Heart right ventricle (tissue), 16 donors: ENCODE measurements around the gene PGM5. TPM values are rescaled to one million over a fixed set of nuclear protein-coding genes. Genes with fewer than 3 reads are reported as not detected.

Experiments
- ATAC-seq, 8 donors: fragments of 200-7000 bp; cut with Tn5 transposase; one replicate each; pipeline ENCODE4 v1.9.1; 2020; ENCODE audit warnings: mild to moderate bottlenecking in 8 of 8, moderate library complexity in 8 of 8, moderate number of reproducible peaks in 1 of 8
- DNase-seq, 2 donors: peaks; one replicate each; pipeline ENCODE4 v3.0.0-alpha.2; 2020
- H3K27ac ChIP-seq, 10 donors: fragments of 200-600 bp; sonication (generic) in 2 of 10; one replicate each; pipeline versions ENCODE4 v1.5.0 to v1.8.0; 2020 to 2022; ENCODE audit warnings: mild to moderate bottlenecking in 3 of 10
- H3K27me3 ChIP-seq, 7 donors: fragments of 200-600 bp; one replicate each; pipeline ENCODE4 v1.8.0; 2021 to 2022; ENCODE audit warnings: mild to moderate bottlenecking in 2 of 7
- H3K36me3 ChIP-seq, 9 donors: fragments of 200-600 bp; sonication (generic) in 1 of 9; one replicate each; pipeline versions ENCODE4 v1.5.0 to v1.8.0; 2020 to 2022; ENCODE audit warnings: mild to moderate bottlenecking in 2 of 9
- H3K4me1 ChIP-seq, 9 donors: fragments of 200-600 bp; sonication (generic) in 1 of 9; one replicate each; pipeline versions ENCODE4 v1.5.0 to v1.8.0; 2020 to 2022; ENCODE audit warnings: mild to moderate bottlenecking in 4 of 9
- H3K4me3 ChIP-seq, 10 donors: fragments of 200-600 bp; sonication (generic) in 2 of 10; one replicate each; pipeline versions ENCODE4 v1.5.0 to v1.8.0; 2020 to 2022; ENCODE audit warnings: mild to moderate bottlenecking in 7 of 10, moderate library complexity in 2 of 10
- H3K9me3 ChIP-seq, 11 donors: fragments of 200-600 bp in 10 of 11; sonication (generic) in 2 of 11; one replicate each; pipeline versions ENCODE4 v1.5.0 to v1.8.0; 2013 to 2022; ENCODE audit warnings: mild to moderate bottlenecking in 2 of 11, control low read depth in 1 of 11, moderate library complexity in 1 of 11
- CTCF ChIP-seq, 9 donors: fragments of 200-600 bp; sonication (generic) in 2 of 9; IDR thresholded peaks; one replicate each; pipeline versions ENCODE4 v1.5.0 to v1.8.0; 2021 to 2022; ENCODE audit warnings: antibody characterized with exemption in 9 of 9, mild to moderate bottlenecking in 5 of 9, moderate library complexity in 1 of 9
- WGBS, 2 donors: extraction: QIAGEN DNeasy Blood & Tissue Kit; methylation state at CpG; one replicate each; pipeline ENCODE4 v1.1.7; 2013; ENCODE audit warnings: inconsistent platforms in 1 of 2; 5-methylcytosine and 5-hydroxymethylcytosine counted together
- intact Hi-C, 10 donors: fragments of 100-400 bp; cut with DNase I; formaldehyde crosslinking; loops; one replicate each; pipeline versions ENCODE4 v1.11.1 to v1.14.2; 2022
- polyA plus RNA-seq, 2 donors: library from polyadenylated mRNA; stranded (reverse); fragments of 200-250 nt; gene quantifications; one replicate each; pipeline ENCODE4 v1.2.3, GENCODE V29; 2013
- total RNA-seq, 10 donors: library from RNA; stranded (reverse); fragmentation: NEBNext Ultra II Directional in 3 of 10; extraction: Animal tissue kit (Norgen Biotek cat#: 25700) in 3 of 10; gene quantifications; one replicate each; pipeline versions ENCODE4 v1.2.1 to v1.2.4, GENCODE V29; 2021 to 2023
- donor health status: Arrhythmogenic right ventricular cardiomyopathy.
- donor health status: ischemic (EF 13 %, LVEDD 7.1; RV severe dilation, severe dysfunction).
- donor health status: healthy with polysubstance abuse.
- donor health status: DM: no; HTN: yes; CAD: no.
- donor health status: DM: no; HTN: no; CAD: no.
- donor health status: ischemic (EF 25% LVEDD 6.9; RV normal size, moderate dysfunction).
- donor health status: ischemic (EF 25% LVEDD 5.7; RV mildly dilated, moderate dysfunction).
- donor health status: healthy.
- donor health status: DM: yes; HTN: yes; CAD: no.
- donor health status: Ischemic cardiomyopathy.
- donor health status: ischemic (EF 35%, LVEDD 5.7; RV mildly dilated, moderate dysfunction).
- donor health status: nonischemic (EF 11% LVEDD 7.7; RV severe dilation, severe dysfunction).
- donor health status: DM: yes; HTN: yes; CAD: no.
- donor health status: PGD.
- donor health status: ischemic (EF 29% LVEDD 5.4; RV normal size, mild dysfunction).
- donor health status: nonischemic (EF 23%, LVEDD 6.1; RV moderate dilation, normal function).

Gene PGM5
- total and polyA plus RNA-seq, 12 donors, result 26.8 to 245 (median 175) TPM

GRCh38 chr9:68523367-68523936, 167.0 kb downstream of the PGM5 start:
- peaks cover 0 to 12% (median 7%) of the 10 kb centered on the region in 9 donors for H3K4me1 ChIP-seq
- no peak for ATAC-seq
- no peak overlapping the region for H3K27ac ChIP-seq
- WGBS, 2 donors, result 84 to 94% methylated on average over 4 of the region's 4 CpGs
- no peak for TF ChIP-seq CTCF (IDR thresholded peaks at IDR 0.05)
- no peak overlapping the region for H3K4me3 ChIP-seq
- H3K36me3 ChIP-seq, result peaks cover 0 to 49% (median 0%) of the 10 kb centered on the region in 9 donors
- no peaks in the 10 kb centered on the region for H3K27me3 ChIP-seq
- peaks cover 0 to 5% (median 0%) of the 10 kb centered on the region in 11 donors for H3K9me3 ChIP-seq
- no peak for DNase-seq
- intact Hi-C loops, result loop anchor here in 1 of 10 donors (2.0 kb wide), 1 partner anchor 29 kb away; no protein-coding TSS in a partner anchor

- peak overlapping the region; percentile 39 to 87 (median 67) for H3K27ac ChIP-seq
- intact Hi-C loops, result no loop called here
- H3K4me1 ChIP-seq, result peaks cover 5 to 54% (median 19%) of the 10 kb centered on the region in 9 donors
- peak in 5 of 9 donors; percentile 28 to 59 (median 52) for TF ChIP-seq CTCF (IDR thresholded peaks at IDR 0.05)
- 12 to 29% methylated on average over 7 of the region's 7 CpGs for WGBS, 2 donors
- no peaks in the 10 kb centered on the region for H3K27me3 ChIP-seq
- DNase-seq, result peak; percentile 74 to 89
- H3K4me3 ChIP-seq, result no peak overlapping the region
- no peaks in the 10 kb centered on the region for H3K9me3 ChIP-seq
- ATAC-seq, result peak; percentile 88 to 99 (median 96)
- peaks cover 0 to 61% (median 0%) of the 10 kb centered on the region in 9 donors for H3K36me3 ChIP-seq
Measured at GRCh38 chr9:68530618-68531017, 174.2 kb downstream of the PGM5 start.

GRCh38 chr9:68532131-68532530, 175.7 kb downstream of the PGM5 start:
- Histone ChIP-seq H3K36me3 (peaks cover 0 to 46% (median 0%) of the 10 kb centered on the region in 9 donors), H3K9me3 (no peaks in the 10 kb centered on the region), H3K4me1 (peaks cover 5 to 66% (median 27%) of the 10 kb centered on the region in 9 donors), H3K27ac (peak overlapping the region in 8 of 10 donors; percentile 13 to 87 (median 68)), H3K27me3 (no peaks in the 10 kb centered on the region), H3K4me3 (no peak overlapping the region)
- intact Hi-C loops, result no loop called here
- ATAC-seq, result no peak
- DNase-seq, result no peak
- TF ChIP-seq CTCF (IDR thresholded peaks at IDR 0.05), result no peak
- WGBS, 2 donors, result 88 to 92% methylated on average over 4 of the region's 4 CpGs

- DNase-seq (no peak), ATAC-seq (no peak)
- 39% methylated on average over 3 of the region's 3 CpGs for WGBS, 2 donors
- Histone ChIP-seq H3K27me3 (no peaks in the 10 kb centered on the region), H3K27ac (peak overlapping the region in 4 of 10 donors; percentile 25 to 53 (median 32)), H3K4me3 (no peak overlapping the region), H3K9me3 (no peaks in the 10 kb centered on the region), H3K36me3 (peaks cover 0 to 43% (median 0%) of the 10 kb centered on the region in 9 donors), H3K4me1 (peaks cover 0 to 64% (median 31%) of the 10 kb centered on the region in 9 donors)
- no peak for TF ChIP-seq CTCF (IDR thresholded peaks at IDR 0.05)
- intact Hi-C loops, result no loop called here
Measured at GRCh38 chr9:68533678-68534077, 177.3 kb downstream of the PGM5 start.
